HG02798 (cell line): ENCODE results near the gene SYMPK.

Experiments
- ATAC-seq: cut with Tn5 transposase; IDR thresholded peaks from one replicate; pipeline ENCODE4 v1.9.1; 2021; ENCODE audit warnings: mild to moderate bottlenecking; ENCODE audit not compliant: unreplicated experiment, poor library complexity

The SYMPK gene

DNA sequence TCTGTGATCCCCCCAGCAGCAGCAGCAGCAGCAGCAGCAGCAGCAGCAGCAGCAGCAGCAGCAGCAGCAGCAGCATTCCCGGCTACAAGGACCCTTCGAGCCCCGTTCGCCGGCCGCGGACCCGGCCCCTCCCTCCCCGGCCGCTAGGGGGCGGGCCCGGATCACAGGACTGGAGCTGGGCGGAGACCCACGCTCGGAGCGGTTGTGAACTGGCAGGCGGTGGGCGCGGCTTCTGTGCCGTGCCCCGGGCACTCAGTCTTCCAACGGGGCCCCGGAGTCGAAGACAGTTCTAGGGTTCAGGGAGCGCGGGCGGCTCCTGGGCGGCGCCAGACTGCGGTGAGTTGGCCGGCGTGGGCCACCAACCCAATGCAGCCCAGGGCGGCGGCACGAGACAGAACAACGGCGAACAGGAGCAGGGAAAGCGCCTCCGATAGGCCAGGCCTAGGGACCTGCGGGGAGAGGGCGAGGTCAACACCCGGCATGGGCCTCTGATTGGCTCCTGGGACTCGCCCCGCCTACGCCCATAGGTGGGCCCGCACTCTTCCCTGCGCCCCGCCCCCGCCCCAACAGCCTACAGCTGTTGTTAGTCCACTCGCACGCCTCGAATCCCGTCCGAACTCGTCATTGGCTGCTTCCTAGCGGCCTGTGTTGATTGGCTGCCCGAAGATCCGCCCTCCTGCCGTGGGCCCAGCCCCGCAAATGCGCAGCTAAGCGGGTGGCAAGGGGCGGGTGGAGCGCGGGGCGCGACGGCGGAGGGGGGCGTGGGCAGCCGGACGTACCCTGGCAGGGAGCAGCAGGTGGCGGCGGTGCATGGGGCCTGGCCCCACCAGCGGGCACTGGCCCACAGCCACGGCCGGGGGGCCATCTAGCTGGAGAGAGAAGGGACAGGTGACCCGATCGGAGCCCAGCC is 92.5 kb downstream of the SYMPK start:
- peak; percentile 52 for ATAC-seq

DNA sequence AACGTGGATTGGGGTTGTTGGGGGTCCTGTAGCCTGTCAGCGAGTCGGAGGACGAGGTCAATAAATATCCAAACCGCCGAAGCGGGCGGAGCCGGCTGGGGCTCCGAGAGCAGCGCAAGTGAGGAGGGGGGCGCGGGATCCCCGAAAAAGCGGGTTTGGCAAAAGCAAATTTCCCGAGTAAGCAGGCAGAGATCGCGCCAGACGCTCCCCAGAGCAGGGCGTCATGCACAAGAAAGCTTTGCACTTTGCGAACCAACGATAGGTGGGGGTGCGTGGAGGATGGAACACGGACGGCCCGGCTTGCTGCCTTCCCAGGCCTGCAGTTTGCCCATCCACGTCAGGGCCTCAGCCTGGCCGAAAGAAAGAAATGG is 93.1 kb downstream of the SYMPK start:
- ATAC-seq: no peak

DNA sequence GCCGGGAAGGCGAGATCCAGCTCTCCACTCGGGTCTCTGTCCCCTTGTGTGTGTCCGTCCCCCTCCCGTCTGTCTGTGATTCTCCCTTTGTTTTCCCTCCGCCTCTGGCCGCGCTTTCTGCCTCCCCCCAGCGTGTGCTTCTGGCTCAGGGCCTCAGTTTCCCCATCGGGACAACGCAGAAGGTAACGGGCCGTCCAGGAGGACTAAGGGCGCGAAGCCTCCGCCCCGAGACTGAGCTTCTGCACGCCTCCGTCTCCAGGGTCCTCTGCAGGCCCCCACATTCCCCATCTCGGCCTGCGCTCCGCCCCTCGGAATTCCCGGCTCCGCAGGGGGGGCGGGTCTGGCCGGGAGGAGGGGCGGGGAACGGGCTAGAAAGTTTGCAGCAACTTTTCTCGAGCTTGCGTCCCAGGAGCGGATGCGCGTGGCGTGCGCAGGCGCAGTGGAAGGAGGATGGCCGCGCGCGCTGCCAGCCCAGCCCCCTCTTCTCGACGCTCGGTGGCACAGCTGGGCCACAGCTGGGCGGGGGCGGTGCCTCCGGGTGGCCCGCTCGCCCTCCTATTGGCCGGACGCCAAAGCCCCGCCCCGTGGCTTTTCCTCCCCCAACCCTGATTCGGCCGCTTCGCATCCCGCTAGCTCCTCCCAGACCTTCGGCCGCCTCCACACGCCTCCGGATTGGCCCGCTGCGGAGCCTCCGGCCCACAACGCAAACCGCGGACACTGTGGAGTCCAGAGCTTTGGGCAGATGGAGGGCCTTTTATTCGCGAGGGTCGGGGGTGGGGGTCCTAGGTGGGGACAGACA is 93.8 kb downstream of the SYMPK start, which contains the start of gene SIX5:
TSS of gene SIX5 (minus strand) at position 269 of the 799 bp plus-strand sequence. CDS start 408 bp downstream, outside the sequence.
- ATAC-seq: peak; percentile 77

DNA sequence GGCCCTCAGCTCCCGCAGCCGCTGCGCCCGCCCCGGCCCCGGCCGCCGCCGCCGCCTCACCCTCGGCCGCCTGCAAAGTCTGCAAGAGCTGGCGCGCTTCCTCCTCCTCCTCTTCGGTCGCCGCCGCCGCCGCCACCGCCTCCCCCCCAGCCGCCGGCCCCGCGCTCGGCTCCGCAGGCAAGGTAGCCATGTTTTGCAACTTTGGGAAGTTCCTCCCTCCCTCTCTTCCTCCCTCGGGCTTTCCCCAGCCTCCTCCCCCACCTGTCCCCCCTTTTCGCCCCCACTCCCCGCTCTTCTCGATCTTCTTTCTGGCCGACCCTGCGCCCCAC is 94.3 kb downstream of the SYMPK start:
- ATAC-seq: no peak

DNA sequence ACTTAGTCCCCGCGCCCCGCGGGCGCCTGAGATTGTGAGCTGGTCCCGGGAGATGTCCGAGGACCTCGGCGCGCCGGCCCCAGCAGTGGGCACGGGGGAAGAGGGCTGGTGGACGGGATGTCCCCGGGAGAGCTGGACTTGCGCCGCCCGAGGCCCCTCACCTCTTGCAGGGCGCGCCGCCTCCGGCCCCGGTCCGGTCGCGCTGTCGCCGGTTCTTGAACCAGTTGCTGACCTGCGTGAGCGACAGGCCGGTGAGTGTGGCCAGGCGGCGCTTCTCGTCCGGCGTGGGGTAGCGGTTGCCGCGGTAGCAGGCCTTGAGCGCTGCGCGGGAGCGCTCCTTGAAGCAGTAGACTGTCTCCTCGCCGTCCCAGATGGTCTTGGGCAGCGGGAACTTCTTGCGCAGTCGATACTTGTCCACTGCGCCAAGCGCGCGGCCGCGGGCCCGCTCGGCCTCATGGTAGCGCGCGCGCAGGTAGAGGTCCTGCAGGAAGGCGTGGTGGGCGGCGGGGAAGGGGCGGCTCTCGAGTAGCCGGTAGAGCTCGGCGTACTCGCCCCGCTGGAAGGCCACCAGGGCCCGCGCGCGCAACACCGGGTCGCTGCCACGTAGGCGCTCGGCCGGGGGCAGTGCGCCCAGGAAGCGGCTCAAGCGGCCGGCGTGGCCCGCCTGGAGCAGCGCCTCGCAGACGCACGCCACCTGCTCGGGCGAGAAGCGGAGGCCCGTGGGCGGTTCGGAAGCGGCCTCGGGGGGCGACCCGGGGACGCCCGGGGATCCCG is 94.9 kb downstream of the SYMPK start:
- ATAC-seq: no peak

DNA sequence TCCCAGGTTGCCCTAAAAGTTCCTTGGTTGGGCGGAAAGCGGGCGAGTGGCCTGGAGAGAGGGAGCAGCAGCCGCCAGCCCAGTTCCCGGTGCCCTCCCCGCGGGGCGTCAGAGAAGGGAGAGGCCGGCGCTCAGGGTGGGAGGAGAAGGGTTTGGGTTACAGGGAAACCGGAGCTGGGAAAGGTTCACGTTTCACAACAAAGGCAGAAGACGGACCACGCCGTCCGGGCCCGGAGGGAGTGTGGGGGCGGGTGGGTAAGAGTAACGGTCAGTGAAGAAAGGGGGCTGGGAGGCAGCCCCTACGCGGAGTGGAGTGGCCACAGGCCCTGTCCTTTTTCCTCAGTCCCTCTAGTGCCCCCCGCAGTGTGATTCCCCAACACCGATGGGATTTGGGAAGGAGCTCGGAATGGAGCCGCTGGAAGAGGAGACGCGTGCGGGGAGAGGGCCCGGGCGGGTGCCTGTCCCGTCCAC is 95.5 kb downstream of the SYMPK start:
- no peak for ATAC-seq

DNA sequence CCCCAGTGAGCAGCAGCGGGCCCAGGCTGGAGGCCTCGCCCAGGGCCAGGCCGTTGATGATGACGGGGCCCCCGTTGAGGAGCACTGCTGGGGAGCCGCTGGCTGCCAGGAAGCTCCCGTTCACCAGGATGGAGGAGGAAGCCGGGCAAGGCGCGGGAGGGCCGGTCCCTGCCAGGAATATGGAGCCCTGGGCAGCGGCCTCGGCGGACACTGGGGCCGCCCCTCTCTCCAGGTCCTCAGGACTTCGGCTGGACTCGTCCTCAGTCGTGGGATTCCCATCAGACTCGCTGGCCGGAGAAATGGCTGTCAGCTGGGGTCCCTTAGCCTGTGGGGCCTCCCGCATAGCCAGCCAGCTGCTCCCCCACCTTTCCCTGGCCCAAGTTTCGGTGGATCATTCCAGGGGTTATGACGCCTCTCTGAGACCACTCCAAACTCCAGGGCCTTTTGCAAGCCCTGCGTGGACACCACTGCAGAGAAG is 96.0 kb downstream of the SYMPK start:
- ATAC-seq: no peak

DNA sequence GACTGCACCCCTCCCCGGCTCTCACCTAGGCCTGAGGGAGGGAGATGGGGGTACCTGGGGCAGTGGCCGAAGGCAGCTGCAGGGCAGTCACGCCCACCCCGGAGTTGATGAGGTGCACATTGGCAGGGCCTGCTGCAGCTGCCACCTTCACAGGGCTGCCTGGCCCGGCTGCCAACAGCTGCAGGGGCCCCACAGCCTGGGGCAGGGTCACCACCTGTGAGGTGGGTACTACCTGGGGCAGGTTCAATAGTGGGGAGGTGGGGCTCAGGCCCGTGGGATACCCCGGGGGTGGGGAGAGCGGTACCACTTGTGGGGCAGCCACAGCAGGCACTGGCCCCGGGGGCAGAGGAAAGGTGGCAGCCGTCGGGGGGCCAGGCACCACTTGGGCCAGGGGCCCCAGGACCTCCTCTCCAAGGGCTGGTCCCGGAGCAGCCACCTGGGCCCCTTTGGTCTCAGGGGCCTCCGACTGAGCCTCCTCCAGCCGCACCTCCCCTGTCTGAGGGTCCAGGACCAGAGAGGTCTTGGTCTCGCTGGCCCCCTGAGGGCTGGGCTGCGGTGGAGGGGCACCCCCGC is 96.6 kb downstream of the SYMPK start:
- no peak for ATAC-seq

DNA sequence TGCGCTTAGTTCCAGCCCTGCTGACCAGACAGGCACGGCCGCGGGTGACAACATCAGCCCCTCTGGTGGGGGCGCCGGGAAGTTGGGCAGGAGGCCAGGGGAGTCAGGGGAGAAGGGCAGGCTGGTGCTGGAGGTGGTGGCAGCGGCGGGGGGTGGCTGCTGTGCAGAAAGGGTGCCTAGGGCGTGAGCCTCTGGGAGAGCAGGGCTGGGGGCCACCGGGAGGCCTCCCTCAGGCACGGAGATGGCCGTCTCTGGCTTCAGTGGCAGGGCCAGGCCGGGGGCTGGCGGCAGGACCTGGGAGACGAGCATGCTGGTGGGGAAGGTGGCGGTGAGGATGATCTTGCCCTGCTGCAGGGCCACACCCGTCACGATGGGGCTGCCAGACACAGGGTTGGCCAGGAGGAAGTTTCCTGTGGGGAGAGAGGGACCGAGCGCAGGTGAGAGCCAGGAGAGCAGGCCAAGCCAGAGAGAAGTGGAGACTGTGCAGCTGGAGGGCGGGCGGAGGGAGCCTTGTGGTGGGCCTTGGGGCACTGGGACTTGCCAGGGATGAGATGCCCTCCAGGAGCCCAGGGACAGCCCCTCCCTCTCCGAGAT is 97.1 kb downstream of the SYMPK start:
- ATAC-seq: no peak
